GM12878 (cell line): ENCODE measurements around the gene EXOC3L4. TPM values are rescaled to one million over a fixed set of nuclear protein-coding genes. Genes with fewer than 3 reads are reported as not detected.

ENCODE experiments used
- EED ChIP-seq: sonication (generic); IDR thresholded peaks from 2 replicates; pipeline ENCODE4 v1.6.1; 2016; ENCODE audit warnings: antibody characterized with exemption, low read depth
- GATAD2B ChIP-seq: fragments of 450-650 bp; conservative IDR thresholded peaks from 2 replicates; pipeline ENCODE4 v1.6.1; 2017; ENCODE audit warnings: low read depth, mild to moderate bottlenecking, moderate library complexity
- KLF5 ChIP-seq: fragments of 450-650 bp; IDR thresholded peaks from 2 replicates; pipeline ENCODE4 v1.6.1; 2014; ENCODE audit warnings: mild to moderate bottlenecking; ENCODE audit not compliant: partially characterized antibody
- MEF2A ChIP-seq: IDR thresholded peaks from 2 replicates; pipeline ENCODE4 v1.6.1; 2011; ENCODE audit warnings: low read depth, mild to moderate bottlenecking, low read length, moderate library complexity; ENCODE audit not compliant: insufficient read depth
- NBN ChIP-seq: fragments of 450-650 bp; IDR thresholded peaks from 2 replicates; pipeline ENCODE4 v1.6.1; 2016
- NFXL1 ChIP-seq: fragments of 450-650 bp; IDR thresholded peaks from 2 replicates; pipeline ENCODE4 v1.6.1; 2017; ENCODE audit warnings: antibody characterized with exemption, mild to moderate bottlenecking, borderline replicate concordance
- SPI1 ChIP-seq: IDR thresholded peaks from 2 replicates; pipeline ENCODE4 v1.6.1; 2011; ENCODE audit warnings: low read depth, mild to moderate bottlenecking, low read length, moderate library complexity, borderline replicate concordance; ENCODE audit not compliant: insufficient read depth
- SREBF2 ChIP-seq: IDR thresholded peaks from 2 replicates; pipeline ENCODE4 v1.6.1; 2012; ENCODE audit warnings: mild to moderate bottlenecking, low read length
- TCF3 ChIP-seq: IDR thresholded peaks from 2 replicates; pipeline ENCODE4 v1.6.1; 2012; ENCODE audit warnings: low read depth, mild to moderate bottlenecking, low read length, borderline replicate concordance; ENCODE audit not compliant: insufficient read depth
- polyA plus RNA-seq, 11 experiments: library from polyadenylated mRNA; depleted of rRNA in 4 of 11; unstranded in 6 of 11; stranded (reverse) in 5 of 11; fragments of >200 nt; fragmentation: Nextera tagmentation in 4 of 11; fragmentation: Illumina TruSeq in 1 of 11; extraction: Ambion mirVana in 4 of 11; extraction: Trizol in 1 of 11; gene quantifications; 1 replicate in 1 of 11; 2 replicates in 10 of 11; pipeline versions ENCODE4 v1.2.1 to v1.2.3, GENCODE V29; 2011 to 2016; ENCODE audit warnings: inconsistent platforms in 2 of 11, missing spikeins in 2 of 11, low read depth in 1 of 11
- total RNA-seq, 4 experiments: library from RNA; depleted of rRNA in 3 of 4; stranded (reverse); fragments of >200 nt in 3 of 4; fragmentation: Illumina TruSeq in 1 of 4; extraction: Trizol in 1 of 4; gene quantifications; 2 replicates each; pipeline versions ENCODE4 v1.2.1 to v1.2.3, GENCODE V29; 2013 to 2021
- TF ChIP-seq, protein P1 (sequence below): fragments of 450-650 bp; formaldehyde crosslinking; IDR thresholded peaks from 2 replicates; pipeline ENCODE4 v1.4.0; 2022; ENCODE audit warnings: mild to moderate bottlenecking, moderate library complexity
- TF ChIP-seq, protein P2 (sequence below): IDR thresholded peaks from 2 replicates; pipeline ENCODE4 v1.6.1; 2012; ENCODE audit warnings: improper control_type of control experiment, low read depth, low read length; ENCODE audit not compliant: insufficient replicate concordance
- TF ChIP-seq, protein P3 (sequence below): IDR thresholded peaks from 2 replicates; pipeline ENCODE4 v1.6.1; 2011; ENCODE audit warnings: borderline replicate concordance, low read depth, mild to moderate bottlenecking, moderate library complexity, mixed read lengths, low read length; ENCODE audit not compliant: insufficient read depth; ENCODE audit errors: extremely low read length
- TF ChIP-seq, protein P4 (sequence below): fragments of 450-650 bp; IDR thresholded peaks from 2 replicates; pipeline ENCODE4 v1.6.1; 2016; ENCODE audit warnings: mild to moderate bottlenecking, moderate library complexity, borderline replicate concordance

EXOC3L4 gene
- total and polyA plus RNA-seq, 10 of the 15 experiments (the other 5 are each of a cell fraction or from before 2014, with no cell fraction given): not detected

GRCh38 chr14:103078420-103078749 lies 16.1 kb upstream of the EXOC3L4 start (continued):
- TF ChIP-seq, protein P1, sequence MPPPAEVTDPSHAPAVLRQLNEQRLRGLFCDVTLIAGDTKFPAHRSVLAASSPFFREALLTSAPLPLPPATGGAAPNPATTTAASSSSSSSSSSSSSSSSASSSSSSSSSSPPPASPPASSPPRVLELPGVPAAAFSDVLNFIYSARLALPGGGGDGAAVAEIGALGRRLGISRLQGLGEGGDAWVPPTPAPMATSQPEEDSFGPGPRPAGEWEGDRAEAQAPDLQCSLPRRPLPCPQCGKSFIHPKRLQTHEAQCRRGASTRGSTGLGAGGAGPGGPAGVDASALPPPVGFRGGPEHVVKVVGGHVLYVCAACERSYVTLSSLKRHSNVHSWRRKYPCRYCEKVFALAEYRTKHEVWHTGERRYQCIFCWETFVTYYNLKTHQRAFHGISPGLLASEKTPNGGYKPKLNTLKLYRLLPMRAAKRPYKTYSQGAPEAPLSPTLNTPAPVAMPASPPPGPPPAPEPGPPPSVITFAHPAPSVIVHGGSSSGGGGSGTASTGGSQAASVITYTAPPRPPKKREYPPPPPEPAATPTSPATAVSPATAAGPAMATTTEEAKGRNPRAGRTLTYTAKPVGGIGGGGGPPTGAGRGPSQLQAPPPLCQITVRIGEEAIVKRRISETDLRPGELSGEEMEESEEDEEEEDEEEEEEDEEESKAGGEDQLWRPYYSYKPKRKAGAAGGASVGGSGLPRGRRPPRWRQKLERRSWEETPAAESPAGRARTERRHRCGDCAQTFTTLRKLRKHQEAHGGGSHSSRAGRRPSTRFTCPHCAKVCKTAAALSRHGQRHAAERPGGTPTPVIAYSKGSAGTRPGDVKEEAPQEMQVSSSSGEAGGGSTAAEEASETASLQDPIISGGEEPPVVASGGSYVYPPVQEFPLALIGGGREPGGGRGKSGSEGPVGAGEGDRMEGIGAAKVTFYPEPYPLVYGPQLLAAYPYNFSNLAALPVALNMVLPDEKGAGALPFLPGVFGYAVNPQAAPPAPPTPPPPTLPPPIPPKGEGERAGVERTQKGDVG (CRISPR knock-in tag): no peak
- TF ChIP-seq SPI1 (no peak), NFXL1 (no peak), MEF2A (no peak), NBN (no peak), GATAD2B (no peak), TCF3 (no peak), KLF5 (no peak), EED (no peak), SREBF2 (no peak)
- TF ChIP-seq, protein P2, sequence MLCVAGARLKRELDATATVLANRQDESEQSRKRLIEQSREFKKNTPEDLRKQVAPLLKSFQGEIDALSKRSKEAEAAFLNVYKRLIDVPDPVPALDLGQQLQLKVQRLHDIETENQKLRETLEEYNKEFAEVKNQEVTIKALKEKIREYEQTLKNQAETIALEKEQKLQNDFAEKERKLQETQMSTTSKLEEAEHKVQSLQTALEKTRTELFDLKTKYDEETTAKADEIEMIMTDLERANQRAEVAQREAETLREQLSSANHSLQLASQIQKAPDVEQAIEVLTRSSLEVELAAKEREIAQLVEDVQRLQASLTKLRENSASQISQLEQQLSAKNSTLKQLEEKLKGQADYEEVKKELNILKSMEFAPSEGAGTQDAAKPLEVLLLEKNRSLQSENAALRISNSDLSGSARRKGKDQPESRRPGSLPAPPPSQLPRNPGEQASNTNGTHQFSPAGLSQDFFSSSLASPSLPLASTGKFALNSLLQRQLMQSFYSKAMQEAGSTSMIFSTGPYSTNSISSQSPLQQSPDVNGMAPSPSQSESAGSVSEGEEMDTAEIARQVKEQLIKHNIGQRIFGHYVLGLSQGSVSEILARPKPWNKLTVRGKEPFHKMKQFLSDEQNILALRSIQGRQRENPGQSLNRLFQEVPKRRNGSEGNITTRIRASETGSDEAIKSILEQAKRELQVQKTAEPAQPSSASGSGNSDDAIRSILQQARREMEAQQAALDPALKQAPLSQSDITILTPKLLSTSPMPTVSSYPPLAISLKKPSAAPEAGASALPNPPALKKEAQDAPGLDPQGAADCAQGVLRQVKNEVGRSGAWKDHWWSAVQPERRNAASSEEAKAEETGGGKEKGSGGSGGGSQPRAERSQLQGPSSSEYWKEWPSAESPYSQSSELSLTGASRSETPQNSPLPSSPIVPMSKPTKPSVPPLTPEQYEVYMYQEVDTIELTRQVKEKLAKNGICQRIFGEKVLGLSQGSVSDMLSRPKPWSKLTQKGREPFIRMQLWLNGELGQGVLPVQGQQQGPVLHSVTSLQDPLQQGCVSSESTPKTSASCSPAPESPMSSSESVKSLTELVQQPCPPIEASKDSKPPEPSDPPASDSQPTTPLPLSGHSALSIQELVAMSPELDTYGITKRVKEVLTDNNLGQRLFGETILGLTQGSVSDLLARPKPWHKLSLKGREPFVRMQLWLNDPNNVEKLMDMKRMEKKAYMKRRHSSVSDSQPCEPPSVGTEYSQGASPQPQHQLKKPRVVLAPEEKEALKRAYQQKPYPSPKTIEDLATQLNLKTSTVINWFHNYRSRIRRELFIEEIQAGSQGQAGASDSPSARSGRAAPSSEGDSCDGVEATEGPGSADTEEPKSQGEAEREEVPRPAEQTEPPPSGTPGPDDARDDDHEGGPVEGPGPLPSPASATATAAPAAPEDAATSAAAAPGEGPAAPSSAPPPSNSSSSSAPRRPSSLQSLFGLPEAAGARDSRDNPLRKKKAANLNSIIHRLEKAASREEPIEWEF: no peak
- TF ChIP-seq, protein P3, sequence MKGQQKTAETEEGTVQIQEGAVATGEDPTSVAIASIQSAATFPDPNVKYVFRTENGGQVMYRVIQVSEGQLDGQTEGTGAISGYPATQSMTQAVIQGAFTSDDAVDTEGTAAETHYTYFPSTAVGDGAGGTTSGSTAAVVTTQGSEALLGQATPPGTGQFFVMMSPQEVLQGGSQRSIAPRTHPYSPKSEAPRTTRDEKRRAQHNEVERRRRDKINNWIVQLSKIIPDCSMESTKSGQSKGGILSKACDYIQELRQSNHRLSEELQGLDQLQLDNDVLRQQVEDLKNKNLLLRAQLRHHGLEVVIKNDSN: no peak
- TF ChIP-seq, protein P4, sequence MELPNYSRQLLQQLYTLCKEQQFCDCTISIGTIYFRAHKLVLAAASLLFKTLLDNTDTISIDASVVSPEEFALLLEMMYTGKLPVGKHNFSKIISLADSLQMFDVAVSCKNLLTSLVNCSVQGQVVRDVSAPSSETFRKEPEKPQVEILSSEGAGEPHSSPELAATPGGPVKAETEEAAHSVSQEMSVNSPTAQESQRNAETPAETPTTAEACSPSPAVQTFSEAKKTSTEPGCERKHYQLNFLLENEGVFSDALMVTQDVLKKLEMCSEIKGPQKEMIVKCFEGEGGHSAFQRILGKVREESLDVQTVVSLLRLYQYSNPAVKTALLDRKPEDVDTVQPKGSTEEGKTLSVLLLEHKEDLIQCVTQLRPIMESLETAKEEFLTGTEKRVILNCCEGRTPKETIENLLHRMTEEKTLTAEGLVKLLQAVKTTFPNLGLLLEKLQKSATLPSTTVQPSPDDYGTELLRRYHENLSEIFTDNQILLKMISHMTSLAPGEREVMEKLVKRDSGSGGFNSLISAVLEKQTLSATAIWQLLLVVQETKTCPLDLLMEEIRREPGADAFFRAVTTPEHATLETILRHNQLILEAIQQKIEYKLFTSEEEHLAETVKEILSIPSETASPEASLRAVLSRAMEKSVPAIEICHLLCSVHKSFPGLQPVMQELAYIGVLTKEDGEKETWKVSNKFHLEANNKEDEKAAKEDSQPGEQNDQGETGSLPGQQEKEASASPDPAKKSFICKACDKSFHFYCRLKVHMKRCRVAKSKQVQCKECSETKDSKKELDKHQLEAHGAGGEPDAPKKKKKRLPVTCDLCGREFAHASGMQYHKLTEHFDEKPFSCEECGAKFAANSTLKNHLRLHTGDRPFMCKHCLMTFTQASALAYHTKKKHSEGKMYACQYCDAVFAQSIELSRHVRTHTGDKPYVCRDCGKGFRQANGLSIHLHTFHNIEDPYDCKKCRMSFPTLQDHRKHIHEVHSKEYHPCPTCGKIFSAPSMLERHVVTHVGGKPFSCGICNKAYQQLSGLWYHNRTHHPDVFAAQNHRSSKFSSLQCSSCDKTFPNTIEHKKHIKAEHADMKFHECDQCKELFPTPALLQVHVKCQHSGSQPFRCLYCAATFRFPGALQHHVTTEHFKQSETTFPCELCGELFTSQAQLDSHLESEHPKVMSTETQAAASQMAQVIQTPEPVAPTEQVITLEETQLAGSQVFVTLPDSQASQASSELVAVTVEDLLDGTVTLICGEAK: no peak
